ENCODE data around the gene EIF3B.
"Not testable (repeated sequence)": the region's sequence is repeated elsewhere in the genome, so short reads cannot be mapped to it uniquely, and the experiment has no call there.

The EIF3B gene

DNA sequence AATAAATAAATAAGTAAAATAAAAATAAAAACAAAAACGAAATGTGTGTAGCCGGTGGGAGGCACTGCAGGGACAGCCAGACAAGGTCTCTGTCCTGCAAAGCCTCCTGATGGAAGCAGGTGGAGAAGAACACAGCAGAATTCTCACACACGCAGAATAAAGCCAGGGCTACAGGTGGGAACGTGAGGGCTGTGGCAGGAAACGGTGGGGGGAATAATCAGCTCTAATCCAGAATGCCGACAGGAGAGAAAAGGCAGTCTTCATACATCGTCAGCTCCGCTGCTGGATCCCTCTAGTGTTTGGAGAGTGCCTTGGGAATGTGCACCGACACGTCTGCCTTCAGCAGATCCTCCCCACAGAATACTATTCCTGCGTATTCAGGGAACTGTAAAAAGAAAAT, 33.6 kb upstream of the EIF3B start:
- TF ChIP-seq, protein P1, sequence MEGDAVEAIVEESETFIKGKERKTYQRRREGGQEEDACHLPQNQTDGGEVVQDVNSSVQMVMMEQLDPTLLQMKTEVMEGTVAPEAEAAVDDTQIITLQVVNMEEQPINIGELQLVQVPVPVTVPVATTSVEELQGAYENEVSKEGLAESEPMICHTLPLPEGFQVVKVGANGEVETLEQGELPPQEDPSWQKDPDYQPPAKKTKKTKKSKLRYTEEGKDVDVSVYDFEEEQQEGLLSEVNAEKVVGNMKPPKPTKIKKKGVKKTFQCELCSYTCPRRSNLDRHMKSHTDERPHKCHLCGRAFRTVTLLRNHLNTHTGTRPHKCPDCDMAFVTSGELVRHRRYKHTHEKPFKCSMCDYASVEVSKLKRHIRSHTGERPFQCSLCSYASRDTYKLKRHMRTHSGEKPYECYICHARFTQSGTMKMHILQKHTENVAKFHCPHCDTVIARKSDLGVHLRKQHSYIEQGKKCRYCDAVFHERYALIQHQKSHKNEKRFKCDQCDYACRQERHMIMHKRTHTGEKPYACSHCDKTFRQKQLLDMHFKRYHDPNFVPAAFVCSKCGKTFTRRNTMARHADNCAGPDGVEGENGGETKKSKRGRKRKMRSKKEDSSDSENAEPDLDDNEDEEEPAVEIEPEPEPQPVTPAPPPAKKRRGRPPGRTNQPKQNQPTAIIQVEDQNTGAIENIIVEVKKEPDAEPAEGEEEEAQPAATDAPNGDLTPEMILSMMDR (IDR thresholded peaks at IDR 0.05; ENCODE audit: control insufficient read depth, insufficient read depth, low read depth, low read length, missing control alignments): no peak
- no peak overlapping the region for H3K4me3 ChIP-seq (ENCODE audit: control insufficient read depth, low read depth, low read length)
- DNase-seq (ENCODE audit: low read depth): no peak

DNA sequence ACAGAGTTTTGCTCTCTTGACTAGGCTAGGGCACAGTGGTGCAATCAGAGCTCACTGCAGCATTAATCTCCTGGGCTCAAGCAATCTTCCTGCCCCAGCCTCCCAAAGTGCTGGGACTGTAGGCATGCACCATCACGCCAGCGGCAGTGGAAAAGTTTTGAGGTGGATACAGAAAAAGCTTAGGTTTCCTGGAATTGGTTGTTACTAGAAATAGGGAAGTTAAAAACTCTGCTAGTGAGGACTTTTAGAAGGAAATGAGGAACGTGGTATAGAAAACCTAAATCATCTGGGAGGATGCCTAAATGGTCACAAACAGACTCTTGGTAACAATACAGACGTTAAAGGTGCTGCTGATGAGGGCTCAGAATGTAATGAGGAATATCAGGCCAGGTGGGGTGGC, 29.5 kb upstream of the EIF3B start:
- no peak for DNase-seq (ENCODE audit: low read depth)
- no peak overlapping the region for H3K4me3 ChIP-seq (ENCODE audit: control insufficient read depth, low read depth, low read length)
- TF ChIP-seq, protein P1 (IDR thresholded peaks at IDR 0.05; ENCODE audit: control insufficient read depth, insufficient read depth, low read depth, low read length, missing control alignments): no peak

DNA sequence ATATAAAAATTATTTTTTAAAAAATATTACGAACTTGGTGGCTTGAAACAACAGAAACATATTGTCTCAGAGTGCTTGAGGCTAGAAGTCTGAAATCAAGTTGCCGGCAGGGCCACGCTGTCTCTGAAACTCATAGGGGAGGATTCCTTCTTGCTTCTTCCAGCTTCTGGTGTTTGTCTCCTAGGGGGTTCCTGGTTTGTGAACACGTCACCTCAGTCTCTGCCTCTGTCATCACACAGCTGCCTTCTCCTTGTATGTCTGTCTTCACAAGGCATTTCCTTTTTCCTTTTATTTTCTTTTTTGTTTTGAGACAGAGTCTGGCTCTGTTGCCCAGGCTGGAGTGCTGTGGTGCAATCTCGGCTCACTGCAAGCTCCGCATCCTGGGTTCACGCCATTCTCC, 27.7 kb upstream of the EIF3B start:
- DNase-seq (ENCODE audit: low read depth): no peak
- TF ChIP-seq, protein P1 (IDR thresholded peaks at IDR 0.05; ENCODE audit: control insufficient read depth, insufficient read depth, low read depth, low read length, missing control alignments): no peak
- no peak overlapping the region for H3K4me3 ChIP-seq (ENCODE audit: control insufficient read depth, low read depth, low read length)

DNA sequence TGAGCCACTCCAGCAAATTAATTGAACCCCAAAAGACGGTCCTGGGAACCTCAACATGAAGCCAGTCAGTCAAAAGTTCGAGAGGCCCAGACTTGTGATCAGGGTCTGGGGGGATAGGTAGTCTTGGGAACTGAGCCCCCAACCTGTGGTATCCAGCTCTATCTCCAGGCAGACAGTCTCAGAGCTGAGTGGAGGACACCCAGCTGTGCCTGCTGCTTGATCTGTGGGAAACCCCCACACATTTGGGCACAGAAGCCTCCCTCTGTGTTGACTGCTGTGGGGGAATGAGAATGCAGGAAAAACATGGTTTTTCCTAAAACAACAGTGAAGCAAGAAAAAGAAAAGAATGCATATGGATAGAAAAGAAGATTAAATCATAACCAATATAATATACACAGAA, 24.1 kb upstream of the EIF3B start:
- TF ChIP-seq, protein P1 (IDR thresholded peaks at IDR 0.05; ENCODE audit: control insufficient read depth, insufficient read depth, low read depth, low read length, missing control alignments): no peak
- no peak for DNase-seq (ENCODE audit: low read depth)
- no peak overlapping the region for H3K4me3 ChIP-seq (ENCODE audit: control insufficient read depth, low read depth, low read length)

DNA sequence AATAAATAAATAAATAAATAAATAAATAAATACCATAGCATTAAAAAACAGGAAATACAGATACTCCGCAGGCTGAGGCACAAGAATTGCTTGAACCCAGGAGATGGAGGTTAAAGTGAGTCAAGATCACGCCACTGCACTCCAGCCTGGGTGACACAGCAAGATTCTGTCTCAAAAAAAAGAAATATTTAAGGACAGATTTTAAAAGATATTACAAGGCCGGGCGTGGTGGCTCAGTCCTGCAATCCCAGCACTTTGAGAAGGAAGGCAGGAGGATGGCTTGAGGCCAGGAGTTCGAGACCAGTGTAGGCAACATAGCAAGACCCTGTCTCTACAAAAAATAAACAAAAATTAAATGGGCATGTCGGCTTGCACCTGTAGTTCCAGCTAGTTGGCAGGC, 22.9 kb upstream of the EIF3B start:
- TF ChIP-seq, protein P1 (IDR thresholded peaks at IDR 0.05; ENCODE audit: control insufficient read depth, insufficient read depth, low read depth, low read length, missing control alignments): no peak
- DNase-seq (ENCODE audit: low read depth): no peak
- no peak overlapping the region for H3K4me3 ChIP-seq (ENCODE audit: control insufficient read depth, low read depth, low read length)

DNA sequence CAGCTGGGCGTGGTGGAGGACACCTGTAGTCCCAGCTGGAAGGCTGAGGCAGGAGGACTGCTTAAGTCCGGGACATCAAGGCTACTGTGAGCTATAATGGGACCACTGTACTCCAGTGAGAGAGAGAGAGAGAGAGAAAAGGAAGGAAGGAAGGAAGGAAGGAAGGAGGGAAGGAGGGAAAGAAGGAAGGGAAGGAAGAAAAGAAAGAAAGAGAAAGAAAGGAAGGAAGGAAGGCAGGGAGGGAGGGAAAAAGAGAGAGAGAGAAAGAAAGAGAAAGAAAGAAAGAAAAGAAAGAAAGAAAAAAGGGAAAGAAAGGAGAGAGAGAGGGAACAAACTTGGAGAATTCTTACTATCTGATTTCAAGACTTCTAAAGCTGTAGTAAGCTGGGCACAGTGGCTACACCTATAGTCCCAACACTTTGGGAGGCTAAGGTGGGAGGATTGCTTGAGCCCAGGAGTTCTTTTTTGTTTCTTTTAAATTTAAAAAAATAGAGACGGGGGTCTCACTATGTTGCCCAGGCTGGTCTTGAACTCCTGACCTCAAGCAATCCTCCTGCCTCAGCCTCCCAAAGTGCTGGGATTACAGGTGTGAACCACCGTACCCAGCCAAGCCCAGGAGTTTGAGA, 21.9 kb upstream of the EIF3B start:
- not testable (repeated sequence) for DNase-seq (ENCODE audit: low read depth); H3K4me3 ChIP-seq (ENCODE audit: control insufficient read depth, low read depth, low read length)

DNA sequence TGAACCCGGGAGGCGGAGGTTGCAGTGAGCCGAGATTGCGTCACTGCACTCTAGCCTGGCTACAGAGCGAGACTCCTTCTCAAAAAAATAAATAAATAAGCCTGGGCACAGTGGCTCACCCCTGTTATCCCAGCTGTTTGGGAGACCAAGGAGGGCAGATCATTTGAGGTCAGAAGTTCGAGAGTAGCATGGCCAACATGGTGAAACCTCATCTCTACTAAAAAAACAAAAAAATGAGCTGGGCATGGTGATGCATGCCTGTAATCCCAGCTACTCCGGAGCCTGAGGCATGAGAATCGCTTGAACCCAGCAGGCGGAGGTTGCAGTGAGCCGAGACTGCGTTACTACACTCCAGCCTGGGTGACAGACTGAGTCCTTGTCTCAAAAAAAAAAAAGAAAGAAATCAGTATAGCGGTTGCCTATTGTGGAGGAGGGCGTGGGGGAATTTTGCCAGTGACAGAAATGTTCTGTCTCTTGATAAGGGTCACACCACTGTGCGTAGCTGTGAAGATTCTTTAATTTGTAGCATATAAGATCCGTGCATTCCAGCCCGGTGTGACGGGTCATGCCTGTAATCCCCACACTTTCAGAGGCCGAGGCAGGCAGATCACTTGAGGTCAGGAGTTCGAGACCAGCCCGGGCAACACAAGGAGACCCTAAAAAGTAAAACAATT, 17.9 kb upstream of the EIF3B start:
- no peak for DNase-seq (ENCODE audit: low read depth)
- TF ChIP-seq, protein P1 (IDR thresholded peaks at IDR 0.05; ENCODE audit: control insufficient read depth, insufficient read depth, low read depth, low read length, missing control alignments): no peak
- no peak overlapping the region for H3K4me3 ChIP-seq (ENCODE audit: control insufficient read depth, low read depth, low read length)

DNA sequence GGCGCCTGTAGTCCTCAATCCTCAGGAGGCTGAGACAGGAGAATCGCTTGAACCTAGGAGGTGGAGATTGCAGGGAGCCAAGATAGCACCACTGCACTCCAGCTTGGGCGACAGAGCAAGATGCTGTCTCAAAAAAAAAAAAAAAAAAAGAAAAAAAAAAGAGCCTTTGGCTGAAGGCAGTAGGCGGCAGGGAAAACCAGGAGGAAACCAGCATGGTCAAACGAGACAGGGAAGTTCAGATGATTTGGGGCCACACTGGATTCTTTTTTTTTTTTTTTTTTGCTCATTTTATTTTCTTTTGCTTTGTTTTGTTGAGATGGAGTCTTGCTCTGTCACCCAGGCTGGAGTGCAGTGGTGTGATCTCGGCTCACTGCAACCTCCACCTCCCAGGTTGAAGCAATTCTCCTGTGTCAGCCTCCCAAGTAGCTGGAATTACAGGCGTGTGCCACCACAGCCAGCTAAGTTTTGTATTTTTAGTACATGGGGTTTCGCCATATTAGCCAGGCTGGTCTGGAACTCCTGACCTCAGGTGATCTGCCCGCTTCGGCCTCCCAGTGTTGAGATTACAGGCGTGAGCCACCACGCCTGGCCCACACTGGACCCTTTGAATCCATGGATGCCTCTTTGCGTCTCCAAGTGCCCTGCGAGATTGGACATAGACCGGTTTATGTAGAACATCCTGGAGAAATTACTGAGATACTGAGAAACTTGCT, 7.1 kb upstream of the EIF3B start:
- not testable (repeated sequence) for DNase-seq (ENCODE audit: low read depth); H3K4me3 ChIP-seq (ENCODE audit: control insufficient read depth, low read depth, low read length)

Measured in AG09309 (cell line).